Astrocyte of the spinal cord (primary cell): ENCODE data around the gene S100A8.
"Not testable (repeated sequence)": the region's sequence is repeated elsewhere in the genome, so short reads cannot be mapped to it uniquely, and the experiment has no call there.

Experiments
- DNase-seq: peaks from one replicate; pipeline ENCODE4 v3.0.0; 2011; ENCODE audit warnings: low read depth, low spot score
- H3K4me3 ChIP-seq: 2 replicates; pipeline ENCODE4 v1.5.1; 2011; ENCODE audit warnings: low read depth, mild to moderate bottlenecking, low read length, moderate library complexity
- in situ Hi-C: cut with HindIII; loops from 2 replicates; pipeline ENCODE4 v1.10.0; 2017; ENCODE audit warnings: low sequenced_read_pairs
- TF ChIP-seq, protein P1 (sequence below): IDR thresholded peaks from 2 replicates; pipeline ENCODE4 v1.5.1; 2012; ENCODE audit warnings: low read depth, mild to moderate bottlenecking, low read length, inconsistent platforms

The S100A8 gene

GRCh38 chr1:153428791-153429190 lies 37.9 kb upstream of the S100A8 start:
- DNase-seq: no peak
- H3K4me3 ChIP-seq: no peak overlapping the region
- TF ChIP-seq, protein P1, sequence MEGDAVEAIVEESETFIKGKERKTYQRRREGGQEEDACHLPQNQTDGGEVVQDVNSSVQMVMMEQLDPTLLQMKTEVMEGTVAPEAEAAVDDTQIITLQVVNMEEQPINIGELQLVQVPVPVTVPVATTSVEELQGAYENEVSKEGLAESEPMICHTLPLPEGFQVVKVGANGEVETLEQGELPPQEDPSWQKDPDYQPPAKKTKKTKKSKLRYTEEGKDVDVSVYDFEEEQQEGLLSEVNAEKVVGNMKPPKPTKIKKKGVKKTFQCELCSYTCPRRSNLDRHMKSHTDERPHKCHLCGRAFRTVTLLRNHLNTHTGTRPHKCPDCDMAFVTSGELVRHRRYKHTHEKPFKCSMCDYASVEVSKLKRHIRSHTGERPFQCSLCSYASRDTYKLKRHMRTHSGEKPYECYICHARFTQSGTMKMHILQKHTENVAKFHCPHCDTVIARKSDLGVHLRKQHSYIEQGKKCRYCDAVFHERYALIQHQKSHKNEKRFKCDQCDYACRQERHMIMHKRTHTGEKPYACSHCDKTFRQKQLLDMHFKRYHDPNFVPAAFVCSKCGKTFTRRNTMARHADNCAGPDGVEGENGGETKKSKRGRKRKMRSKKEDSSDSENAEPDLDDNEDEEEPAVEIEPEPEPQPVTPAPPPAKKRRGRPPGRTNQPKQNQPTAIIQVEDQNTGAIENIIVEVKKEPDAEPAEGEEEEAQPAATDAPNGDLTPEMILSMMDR: no peak
- in situ Hi-C loops: no loop called here

- H3K4me3 ChIP-seq: no peak overlapping the region
- TF ChIP-seq, protein P1: no peak
These were observed 37.3 kb upstream of the S100A8 start for GRCh38 chr1:153428073-153428638.

DNA sequence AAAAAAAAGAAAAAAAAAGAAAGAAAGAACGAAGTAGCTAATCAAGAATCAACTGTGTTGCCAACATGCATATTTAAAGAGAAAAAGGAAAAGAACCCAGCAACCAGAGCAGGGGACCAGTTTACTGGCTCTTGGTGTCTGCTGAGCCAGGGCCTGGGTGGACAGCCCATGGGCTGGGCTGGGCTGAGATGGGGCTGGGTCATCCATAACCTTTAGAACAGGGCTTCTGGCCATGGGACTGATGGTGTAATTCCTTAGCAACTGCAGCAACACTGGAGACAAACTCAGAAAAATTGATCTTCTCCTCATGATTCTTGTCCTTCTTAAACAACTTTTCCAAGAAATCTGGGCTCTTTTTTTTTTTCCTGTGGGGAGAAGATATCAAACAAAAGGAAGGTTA lies 35.9 kb upstream of the S100A8 start:
- TF ChIP-seq, protein P1: no peak
- in situ Hi-C loops: no loop called here
- no peak for DNase-seq
- no peak overlapping the region for H3K4me3 ChIP-seq

More at GRCh38 chr1:153428073-153428638, 37.3 kb upstream of the S100A8 start:
- in situ Hi-C loops: no loop called here
- no peak for DNase-seq

DNA sequence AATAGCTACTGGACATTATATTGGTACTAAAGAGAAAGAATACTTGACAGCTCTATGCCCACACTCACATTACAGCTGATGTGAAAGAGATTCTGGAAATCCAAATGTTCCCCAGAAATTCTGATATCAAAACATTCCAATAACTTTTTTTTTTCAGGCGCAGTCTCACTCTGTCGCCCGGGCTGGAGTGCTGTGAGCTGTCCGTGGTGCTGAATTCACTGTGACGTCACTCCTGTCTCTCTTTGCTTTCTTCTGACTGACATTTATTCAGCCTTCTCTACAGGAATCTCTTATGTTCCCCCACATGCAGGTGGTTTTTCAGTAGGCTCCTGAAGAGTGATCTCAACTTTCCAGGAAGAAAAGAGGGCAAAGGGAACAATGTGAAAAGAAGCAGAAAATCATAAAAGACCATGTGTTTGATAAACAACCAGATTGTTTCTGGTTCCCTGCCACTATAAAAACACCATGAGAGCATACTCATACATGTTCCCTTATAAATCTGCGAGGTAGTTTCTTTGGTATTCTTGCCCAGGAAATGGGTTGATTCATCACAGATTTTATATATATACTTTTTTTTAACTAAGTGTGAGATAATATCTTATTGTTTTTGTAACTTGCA lies 31.7 kb upstream of the S100A8 start:
- DNase-seq: peak; percentile 53
- TF ChIP-seq, protein P1: no peak
- in situ Hi-C loops: no loop called here
- no peak overlapping the region for H3K4me3 ChIP-seq

GRCh38 chr1:153420306-153420705 lies 29.4 kb upstream of the S100A8 start:
- TF ChIP-seq, protein P1: no peak
- in situ Hi-C loops: no loop called here
- no peak overlapping the region for H3K4me3 ChIP-seq
- DNase-seq: no peak

- in situ Hi-C loops, H3K4me3 ChIP-seq, DNase-seq: not testable (repeated sequence)
These were observed 28.5 kb upstream of the S100A8 start for GRCh38 chr1:153419436-153419793.

- DNase-seq, in situ Hi-C loops, H3K4me3 ChIP-seq: not testable (repeated sequence)
These were observed 28.0 kb upstream of the S100A8 start for GRCh38 chr1:153418758-153419435.
